Measurements from ENCODE around the gene PCARE.

Gene PCARE

DNA sequence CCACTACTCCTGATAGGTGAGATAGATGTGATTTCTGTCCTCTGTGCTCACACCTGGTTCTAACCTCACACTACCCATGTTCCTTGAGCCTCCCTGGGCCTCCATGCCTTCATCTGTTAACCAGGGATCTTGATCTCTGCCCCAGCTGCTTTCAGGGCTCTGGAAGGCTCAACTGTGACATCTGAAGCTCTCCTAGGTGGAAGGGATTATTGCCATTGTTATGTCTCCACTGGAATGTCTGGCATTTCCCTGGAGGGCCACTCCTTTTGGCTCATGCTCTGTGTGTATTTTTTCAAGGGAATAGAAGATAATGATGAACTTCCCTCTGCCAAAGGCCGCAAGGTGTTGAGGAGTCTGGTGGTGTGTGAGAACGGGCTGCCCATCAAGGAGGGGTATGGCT, 41.2 kb downstream of the PCARE start:
- DNase-seq, result no peak

DNA sequence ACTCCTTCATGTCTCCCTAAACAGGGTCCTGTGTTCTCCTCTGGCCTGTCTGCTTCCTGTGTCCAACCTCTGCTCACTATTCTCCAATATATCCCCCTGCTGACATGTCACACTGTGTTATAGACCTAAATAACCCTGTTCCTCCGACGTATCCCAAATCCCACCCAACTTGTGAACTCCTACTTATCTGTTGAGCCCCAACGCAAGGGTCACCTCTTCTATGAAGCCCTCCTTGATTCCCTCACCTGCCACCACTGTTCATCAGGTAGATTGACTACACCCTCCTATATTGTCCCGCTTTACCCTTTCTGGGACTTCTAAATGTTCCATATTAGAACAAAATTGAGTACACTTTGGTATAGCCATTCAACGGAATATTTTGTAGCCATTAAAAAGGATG, 42.1 kb downstream of the PCARE start:
- DNase-seq, result no peak

DNA sequence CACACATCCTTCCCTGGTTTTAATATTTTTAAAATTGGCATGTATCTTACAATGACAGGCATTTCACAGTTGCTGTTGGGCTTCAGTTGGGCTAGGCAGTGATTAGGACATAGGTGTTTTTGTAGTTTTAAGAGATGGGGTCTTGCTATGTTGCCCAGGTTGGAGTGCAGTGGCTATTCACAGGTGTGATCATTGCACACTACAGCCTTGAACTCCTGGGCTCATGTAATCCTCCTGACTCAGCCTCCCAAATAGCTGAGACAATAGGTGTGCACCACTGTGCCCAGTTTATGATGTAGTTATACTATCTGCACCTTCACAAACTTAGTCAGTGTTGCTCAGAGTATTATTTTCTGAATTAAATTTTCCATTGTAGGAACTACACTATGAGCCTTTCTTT, 43.3 kb downstream of the PCARE start:
- DNase-seq, result no peak

DNA sequence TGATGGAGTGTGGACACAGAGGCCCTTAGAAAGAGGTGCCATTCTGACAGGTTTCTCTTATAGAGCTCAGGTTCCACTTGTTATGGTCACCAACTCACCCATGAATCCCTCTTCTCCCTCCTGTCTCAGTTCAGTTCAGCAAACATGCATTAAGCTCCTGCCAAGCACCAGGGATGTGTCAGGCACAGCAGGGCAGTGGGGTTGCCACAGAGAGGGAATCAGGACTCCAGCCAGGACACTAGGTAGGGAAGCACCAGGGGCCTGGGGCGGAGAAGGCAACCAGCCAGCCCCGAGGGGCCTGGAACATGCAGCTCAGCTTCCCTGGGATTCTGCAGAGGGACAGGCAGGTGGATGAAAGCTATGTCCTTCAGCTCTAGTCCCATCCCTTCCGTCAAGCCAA, 48.6 kb downstream of the PCARE start:
- DNase-seq, result no peak

DNA sequence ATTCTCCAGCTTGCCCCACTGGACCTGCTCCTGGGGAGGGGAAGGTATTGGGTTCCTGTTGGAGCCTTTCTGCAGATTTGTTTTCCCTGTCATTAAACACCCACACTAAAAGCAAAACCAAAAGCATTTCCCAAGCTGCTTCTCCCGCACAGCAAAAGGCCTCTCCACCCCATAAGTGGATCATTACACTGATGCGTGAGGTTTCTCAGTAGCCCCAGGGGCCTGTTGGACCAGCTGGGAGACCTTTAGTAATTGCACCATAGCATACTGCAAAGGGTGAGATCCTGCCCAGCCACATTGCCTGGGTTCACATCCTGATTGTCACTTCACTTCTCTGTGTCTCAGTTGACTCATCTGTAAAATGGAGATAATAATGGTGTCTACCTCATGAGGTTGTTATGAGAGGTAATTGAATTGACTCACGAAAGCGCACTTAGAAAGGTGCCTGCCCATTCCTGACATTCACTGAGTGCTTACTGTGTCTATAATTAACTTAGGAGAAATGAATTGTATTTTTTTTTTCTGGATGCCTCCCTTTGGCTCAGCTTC, 49.4 kb downstream of the PCARE start:
- DNase-seq, result no peak

DNA sequence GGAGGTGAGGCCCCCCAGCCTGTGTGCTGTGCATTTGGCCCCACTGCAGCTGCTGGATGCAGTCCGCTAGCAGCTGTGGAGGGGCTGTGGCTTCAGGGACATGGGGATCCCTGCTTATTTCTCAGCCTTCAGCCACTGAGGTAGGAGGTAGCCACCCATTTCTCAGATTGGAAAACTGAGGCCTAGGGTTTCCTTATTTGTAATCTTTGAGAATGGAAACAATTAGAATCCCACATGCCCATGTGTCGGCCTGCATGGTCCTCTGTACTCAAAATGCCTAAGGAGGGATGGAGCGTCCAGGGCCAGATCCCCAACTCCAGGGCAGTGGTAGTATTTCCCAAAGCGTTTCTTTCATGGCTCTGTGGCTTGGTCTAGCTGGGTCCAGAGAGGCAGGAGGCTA, 51.1 kb downstream of the PCARE start:
- DNase-seq, result no peak

DNA sequence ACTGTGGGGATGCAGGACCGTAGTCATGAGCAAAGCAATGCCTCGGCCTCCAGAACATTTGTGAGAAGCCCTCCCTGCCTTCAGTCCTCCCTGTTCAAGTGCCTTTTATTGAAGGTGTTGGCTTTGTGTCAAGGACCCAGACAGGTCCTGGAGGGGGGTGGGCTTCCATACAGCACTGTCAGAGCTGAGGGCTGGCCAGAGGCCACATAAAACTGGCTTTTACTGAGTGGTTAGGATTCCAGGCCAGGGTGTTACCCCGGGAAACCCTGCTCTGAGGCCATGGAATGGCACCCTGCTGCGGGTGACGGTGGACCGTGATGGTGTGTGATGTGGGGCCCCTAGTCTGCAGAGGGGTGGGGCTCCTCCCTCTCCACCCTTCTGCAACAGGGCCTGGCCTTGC, 51.6 kb downstream of the PCARE start:
- no peak for DNase-seq

DNA sequence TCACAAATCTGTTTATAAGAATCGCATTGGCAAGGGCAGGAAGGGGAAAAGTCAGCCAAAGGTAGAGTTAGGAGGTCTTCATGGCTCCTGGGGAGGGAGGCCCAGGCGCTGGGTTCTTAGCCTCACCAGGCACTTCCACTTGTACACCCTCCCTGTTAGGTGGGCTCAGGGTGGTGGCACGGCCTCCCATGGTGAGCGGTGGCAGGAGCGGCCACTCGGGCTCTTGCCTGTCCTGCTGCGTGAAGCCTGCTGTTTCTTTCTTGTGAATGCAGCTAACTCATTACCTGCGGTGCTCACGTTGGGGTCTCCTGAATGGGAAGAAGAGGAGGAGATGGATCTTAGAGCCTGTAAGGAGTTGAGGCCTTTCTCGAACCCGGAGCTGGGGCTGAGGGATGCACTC, 52.4 kb downstream of the PCARE start:
- no peak for DNase-seq

DNA sequence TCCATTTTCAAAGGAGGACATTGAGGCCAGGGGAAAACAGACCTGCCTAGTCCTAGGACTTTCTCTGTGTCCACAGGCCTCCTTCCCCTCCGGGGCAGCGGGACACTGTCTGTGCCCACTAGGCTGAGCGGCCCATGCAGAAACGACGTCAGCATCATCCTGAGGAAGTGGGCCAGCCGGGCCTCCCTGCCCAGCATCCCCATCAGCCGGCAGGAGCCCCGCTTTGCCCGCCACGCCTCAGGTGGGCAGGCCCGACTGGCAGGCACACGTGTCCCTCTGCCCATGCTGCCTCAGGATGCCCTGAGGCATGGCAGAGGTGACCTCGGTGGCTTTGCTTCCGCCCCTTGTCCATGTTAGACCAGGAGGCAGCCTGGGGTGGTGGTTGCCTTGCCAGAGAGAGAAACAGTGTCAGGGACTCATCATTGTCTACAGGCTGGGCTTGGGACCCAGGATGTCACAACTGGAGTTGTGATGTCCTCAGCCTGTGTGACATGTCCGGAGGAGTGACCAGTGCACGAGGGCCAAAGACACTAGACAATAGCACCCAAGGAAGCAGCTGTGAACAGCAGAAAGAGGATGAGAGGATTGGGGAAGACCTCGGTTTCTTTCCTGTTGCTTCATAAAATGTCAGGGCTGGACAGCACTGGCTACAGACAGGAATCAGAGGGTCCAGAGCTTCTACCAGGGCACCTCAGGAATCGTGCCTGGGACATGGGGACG, 56.4 kb downstream of the PCARE start:
- no peak for DNase-seq

DNA sequence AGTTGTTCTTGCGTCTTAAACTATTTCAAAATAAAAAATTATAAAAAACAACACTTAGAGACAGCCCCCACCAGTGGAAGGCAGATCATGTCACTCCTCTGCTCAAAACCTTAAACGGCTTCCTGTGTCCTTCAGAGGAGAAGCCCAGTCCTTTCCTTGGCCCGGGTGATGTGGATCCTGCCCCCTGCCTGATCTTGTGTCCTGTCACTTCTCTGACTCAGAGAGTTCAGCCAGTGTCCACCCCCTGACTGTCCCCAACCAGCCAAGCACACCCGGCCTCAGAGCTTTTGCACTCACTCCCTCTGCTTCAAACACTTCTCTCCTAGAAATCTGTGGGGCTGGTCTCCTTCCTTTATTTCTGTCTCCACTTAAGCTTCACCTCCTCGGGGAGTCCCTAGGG, 57.8 kb downstream of the PCARE start:
- peak in 1 of 2 donors; percentile 15 for DNase-seq

DNA sequence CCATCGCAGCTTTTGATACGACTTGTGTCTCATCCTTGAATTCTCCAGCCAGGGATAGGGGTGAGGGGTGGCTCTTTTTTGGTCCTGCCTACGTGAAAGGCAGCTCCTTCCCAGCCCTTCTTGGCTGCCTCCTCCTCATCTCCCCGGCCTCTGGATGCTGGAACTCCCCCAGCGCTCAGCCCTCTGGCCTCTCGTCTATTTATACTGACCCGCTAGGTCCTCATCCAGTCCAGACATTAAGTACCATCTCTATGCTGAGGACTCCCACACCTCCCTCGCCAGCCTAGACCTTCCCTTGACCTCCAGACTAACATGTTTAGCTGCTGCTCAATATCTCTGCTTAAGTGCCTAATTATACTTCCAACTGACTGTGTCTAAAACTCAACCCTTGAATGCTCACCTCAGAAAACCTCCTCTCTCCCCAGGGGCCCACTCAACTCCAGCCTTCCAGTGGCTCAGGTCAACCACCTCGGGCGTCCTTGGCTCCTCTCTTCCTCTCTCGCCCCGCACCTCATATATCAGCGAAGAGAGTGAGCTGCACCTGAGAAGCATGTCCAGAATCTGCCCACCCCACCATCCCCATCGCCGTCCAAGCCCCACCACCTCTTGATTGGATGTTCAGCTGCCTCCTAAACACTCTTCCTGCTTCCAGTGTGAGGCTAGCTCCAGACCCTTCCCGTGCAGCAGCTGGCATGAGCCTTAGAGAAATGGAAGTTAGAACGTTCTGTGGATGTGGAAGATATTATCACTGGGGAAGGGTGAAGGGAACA, 58.4 kb downstream of the PCARE start:
- no peak for DNase-seq

DNA sequence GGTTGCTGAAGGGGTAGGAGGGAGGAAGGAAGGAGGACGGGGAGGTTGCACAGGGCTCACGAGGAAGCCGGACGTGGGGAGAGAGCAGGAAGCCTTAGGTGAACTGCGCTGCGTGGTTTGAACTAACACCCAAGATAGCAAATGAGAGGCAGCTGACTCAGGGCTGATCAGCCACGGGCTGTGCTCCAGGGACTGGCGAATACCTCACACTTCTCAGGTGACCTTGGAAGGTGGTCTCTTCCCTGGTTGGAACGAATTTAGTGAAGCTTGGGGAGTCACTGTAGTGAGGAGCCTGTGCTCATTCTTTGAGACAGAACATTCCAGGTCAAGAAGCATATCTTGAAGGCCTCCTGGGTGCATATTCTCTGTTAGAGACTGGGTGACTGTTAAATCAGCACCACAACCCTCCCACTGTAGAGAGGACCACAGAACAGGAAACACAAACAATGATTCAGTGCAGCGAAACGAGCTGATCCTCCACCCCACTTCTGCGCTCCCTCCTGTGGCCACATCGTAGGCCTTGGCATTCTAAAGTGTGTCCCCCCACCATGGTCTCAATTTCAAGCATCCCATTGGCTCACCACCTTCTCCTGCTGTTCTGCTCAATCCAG, 59.4 kb downstream of the PCARE start:
- DNase-seq, result peak; percentile 53 to 74

DNA sequence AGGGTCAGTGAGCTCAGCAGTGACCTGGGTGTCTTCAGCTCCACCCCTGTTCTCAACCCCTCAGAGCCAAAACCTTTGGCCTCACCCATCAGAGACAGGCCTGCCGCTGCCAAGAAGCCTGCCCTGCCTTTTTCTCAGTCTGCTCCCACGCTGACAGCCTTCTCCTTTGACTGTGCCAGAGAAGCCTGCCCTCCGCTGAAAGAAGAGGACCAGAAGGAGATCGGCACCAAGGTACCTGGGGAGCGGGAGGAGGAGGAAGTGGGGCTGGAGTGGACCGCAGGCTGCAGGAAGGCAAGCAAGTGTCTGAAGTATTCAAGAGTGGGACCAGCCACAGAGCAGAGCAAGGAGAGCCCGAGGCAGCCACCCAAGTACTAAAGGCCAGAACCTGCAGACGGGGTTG, 60.0 kb downstream of the PCARE start:
- no peak for DNase-seq

DNA sequence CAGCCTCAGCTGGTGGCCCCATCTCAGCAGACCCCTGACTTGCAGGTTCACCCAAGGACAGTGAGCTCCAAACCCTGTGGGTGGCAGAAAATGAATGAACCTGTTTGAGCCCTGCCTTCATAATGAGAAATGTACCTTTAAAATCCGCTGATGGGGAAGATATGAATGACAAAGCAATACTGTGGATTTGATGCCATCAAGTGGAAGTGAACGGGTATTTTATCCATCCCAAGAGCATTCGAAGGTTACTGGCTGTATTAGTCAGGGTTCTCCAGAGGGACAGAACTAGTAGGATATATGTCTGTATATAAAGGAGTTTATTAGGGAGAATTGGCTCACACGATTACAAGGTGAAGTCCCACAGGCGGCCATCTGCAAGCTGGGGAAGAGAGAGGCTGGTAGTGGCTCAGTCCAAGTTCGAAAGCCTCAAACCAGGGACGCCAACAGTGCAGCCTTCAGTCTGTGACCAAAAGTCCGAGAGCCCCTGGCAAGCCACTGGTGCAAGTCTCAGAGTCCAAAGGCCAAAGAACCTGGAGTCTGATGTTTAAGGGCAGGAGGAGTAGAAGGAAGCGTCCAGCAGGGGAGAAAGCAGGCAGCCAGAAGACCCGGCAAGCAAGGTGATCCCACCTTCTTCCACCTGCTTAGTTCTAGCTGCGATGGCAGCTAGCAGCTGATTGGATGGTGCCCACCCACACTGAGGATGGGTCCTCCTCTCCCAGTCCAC, 61.1 kb downstream of the PCARE start:
- DNase-seq, result peak in 1 of 2 donors; percentile 11

DNA sequence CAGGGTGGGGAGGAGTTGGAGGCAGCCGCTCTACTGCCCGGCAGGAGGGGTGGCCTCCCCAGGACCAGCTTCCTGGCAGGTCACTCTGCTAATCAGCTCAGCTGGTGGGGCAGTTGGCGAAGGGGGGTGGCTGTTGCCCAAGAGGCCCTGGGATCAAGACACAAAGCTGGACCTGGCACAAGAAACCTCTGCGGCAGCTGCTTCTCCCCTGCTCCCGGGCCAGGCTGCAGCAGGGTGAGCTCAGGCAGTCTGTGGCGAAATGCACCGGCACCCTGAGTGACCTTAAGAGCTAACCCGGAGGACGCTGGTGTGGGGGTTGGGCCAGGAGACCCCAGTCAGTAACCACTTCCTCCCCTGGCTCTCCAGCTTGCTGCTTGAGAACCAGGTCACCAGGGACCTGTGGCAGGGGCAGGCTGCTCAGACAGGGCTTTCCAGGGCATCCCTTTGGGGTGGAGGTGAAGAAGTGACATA, 62.1 kb downstream of the PCARE start:
- peak; percentile 49 to 64 for DNase-seq

Measured in CD4-positive, alpha-beta T cell treated with Interferon alpha-2 for 1 hour (primary cell).